ENCODE data around the gene AK9. TPM values are rescaled to one million over a fixed set of nuclear protein-coding genes. Genes with fewer than 3 reads are reported as not detected.

Gene AK9
- polyA plus RNA-seq, 1 donor from 2014 or later, result 27.7 TPM

DNA sequence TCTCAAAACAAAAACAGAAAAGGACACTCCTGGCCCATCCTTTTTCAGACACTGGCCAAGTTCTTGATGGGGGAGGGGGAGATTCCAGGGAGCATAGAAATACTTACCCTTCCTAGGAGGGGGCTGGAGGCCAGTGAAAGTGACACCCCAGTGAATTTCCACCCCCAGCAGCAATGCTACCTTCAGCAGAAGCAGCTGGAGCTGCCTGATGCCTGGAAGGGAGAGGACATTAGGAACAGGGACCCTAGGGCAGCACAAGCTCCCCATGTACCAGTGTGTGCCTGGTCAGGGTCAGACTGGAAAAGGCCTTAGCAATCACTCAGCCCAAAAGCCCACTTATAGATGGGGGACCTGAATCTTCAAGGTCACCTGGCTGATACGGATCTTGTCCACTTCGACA, 237.8 kb downstream of the AK9 start:
- Histone ChIP-seq H3K9me3 (ENCODE audit: low read length) (no peaks in the 10 kb centered on the region), H3K9me2 (ENCODE audit: insufficient read depth, low read length) (no peaks in the 10 kb centered on the region), H4K20me1 (ENCODE audit: insufficient read depth) (no peaks in the 10 kb centered on the region), H3K79me2 (replicated peaks; ENCODE audit: insufficient read depth, low read length) (peaks cover 8% of the 10 kb centered on the region), H3K4me3 (ENCODE audit: low read length) (no peak overlapping the region), H3K4me2 (ENCODE audit: low read length) (no peak overlapping the region), H3K9ac (ENCODE audit: low read length) (no peak overlapping the region), H3F3A (ENCODE audit: insufficient read depth, low read length, poor library complexity, severe bottlenecking) (no peaks in the 10 kb centered on the region), H3K36me3 (ENCODE audit: insufficient read depth, low read length) (no peaks in the 10 kb centered on the region), H3K27me3 (ENCODE audit: insufficient read depth, low read depth, low read length) (no peaks in the 10 kb centered on the region), H3K27ac (ENCODE audit: low read length) (no peak overlapping the region), H2AFZ (ENCODE audit: low read depth, low read length) (no peak overlapping the region)
- TF ChIP-seq, protein P1, sequence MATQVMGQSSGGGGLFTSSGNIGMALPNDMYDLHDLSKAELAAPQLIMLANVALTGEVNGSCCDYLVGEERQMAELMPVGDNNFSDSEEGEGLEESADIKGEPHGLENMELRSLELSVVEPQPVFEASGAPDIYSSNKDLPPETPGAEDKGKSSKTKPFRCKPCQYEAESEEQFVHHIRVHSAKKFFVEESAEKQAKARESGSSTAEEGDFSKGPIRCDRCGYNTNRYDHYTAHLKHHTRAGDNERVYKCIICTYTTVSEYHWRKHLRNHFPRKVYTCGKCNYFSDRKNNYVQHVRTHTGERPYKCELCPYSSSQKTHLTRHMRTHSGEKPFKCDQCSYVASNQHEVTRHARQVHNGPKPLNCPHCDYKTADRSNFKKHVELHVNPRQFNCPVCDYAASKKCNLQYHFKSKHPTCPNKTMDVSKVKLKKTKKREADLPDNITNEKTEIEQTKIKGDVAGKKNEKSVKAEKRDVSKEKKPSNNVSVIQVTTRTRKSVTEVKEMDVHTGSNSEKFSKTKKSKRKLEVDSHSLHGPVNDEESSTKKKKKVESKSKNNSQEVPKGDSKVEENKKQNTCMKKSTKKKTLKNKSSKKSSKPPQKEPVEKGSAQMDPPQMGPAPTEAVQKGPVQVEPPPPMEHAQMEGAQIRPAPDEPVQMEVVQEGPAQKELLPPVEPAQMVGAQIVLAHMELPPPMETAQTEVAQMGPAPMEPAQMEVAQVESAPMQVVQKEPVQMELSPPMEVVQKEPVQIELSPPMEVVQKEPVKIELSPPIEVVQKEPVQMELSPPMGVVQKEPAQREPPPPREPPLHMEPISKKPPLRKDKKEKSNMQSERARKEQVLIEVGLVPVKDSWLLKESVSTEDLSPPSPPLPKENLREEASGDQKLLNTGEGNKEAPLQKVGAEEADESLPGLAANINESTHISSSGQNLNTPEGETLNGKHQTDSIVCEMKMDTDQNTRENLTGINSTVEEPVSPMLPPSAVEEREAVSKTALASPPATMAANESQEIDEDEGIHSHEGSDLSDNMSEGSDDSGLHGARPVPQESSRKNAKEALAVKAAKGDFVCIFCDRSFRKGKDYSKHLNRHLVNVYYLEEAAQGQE (IDR thresholded peaks at IDR 0.05; ENCODE audit: borderline replicate concordance), result no peak
- TF ChIP-seq RAD21 (conservative IDR thresholded peaks at IDR 0.05) (no peak), EP300 (conservative IDR thresholded peaks at IDR 0.05; ENCODE audit: poor library complexity, severe bottlenecking) (no peak), EZH2 (IDR thresholded peaks at IDR 0.05; ENCODE audit: borderline replicate concordance, insufficient read depth, low read length, poor library complexity, severe bottlenecking) (no peak), TAF1 (IDR thresholded peaks at IDR 0.05; ENCODE audit: low read depth) (no peak), POLR2AphosphoS5 (IDR thresholded peaks at IDR 0.05) (no peak), SMC3 (conservative IDR thresholded peaks at IDR 0.05; ENCODE audit: poor library complexity) (no peak), MXI1 (conservative IDR thresholded peaks at IDR 0.05; ENCODE audit: poor library complexity, severe bottlenecking) (no peak)
- TF ChIP-seq, protein P2, sequence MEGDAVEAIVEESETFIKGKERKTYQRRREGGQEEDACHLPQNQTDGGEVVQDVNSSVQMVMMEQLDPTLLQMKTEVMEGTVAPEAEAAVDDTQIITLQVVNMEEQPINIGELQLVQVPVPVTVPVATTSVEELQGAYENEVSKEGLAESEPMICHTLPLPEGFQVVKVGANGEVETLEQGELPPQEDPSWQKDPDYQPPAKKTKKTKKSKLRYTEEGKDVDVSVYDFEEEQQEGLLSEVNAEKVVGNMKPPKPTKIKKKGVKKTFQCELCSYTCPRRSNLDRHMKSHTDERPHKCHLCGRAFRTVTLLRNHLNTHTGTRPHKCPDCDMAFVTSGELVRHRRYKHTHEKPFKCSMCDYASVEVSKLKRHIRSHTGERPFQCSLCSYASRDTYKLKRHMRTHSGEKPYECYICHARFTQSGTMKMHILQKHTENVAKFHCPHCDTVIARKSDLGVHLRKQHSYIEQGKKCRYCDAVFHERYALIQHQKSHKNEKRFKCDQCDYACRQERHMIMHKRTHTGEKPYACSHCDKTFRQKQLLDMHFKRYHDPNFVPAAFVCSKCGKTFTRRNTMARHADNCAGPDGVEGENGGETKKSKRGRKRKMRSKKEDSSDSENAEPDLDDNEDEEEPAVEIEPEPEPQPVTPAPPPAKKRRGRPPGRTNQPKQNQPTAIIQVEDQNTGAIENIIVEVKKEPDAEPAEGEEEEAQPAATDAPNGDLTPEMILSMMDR (IDR thresholded peaks at IDR 0.05; ENCODE audit: poor library complexity, severe bottlenecking), result no peak

DNA sequence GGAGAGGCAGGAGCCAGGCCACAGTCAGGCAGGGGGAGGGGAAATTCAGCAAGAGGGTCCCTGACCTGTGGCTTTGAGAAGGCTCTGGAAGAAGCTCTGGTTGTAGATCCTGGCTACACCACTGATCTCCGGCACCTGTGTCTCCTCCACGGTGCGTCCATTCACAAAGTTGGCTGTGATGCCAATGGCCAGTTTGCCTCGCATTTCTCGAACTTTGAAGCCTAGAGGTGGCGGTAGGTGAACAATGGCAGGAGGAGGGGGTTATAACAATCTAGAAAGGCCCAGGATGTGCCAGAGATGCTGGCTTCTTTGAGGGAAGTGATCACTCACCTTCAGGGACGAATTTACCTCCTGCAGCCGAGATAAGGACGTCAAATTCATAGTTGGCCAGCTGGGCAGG, 238.8 kb downstream of the AK9 start:
- peaks cover 8% of the 10 kb centered on the region for H3K79me2 ChIP-seq (replicated peaks; ENCODE audit: insufficient read depth, low read length)
- no peaks in the 10 kb centered on the region for H3F3A ChIP-seq (ENCODE audit: insufficient read depth, low read length, poor library complexity, severe bottlenecking)
- TF ChIP-seq SMC3 (conservative IDR thresholded peaks at IDR 0.05; ENCODE audit: poor library complexity) (no peak), RAD21 (conservative IDR thresholded peaks at IDR 0.05) (no peak), MXI1 (conservative IDR thresholded peaks at IDR 0.05; ENCODE audit: poor library complexity, severe bottlenecking) (no peak), EP300 (conservative IDR thresholded peaks at IDR 0.05; ENCODE audit: poor library complexity, severe bottlenecking) (no peak), EZH2 (IDR thresholded peaks at IDR 0.05; ENCODE audit: borderline replicate concordance, insufficient read depth, low read length, poor library complexity, severe bottlenecking) (no peak), TAF1 (IDR thresholded peaks at IDR 0.05; ENCODE audit: low read depth) (no peak), POLR2AphosphoS5 (IDR thresholded peaks at IDR 0.05) (no peak)
- TF ChIP-seq, protein P1 (IDR thresholded peaks at IDR 0.05; ENCODE audit: borderline replicate concordance), result no peak
- TF ChIP-seq, protein P2 (IDR thresholded peaks at IDR 0.05; ENCODE audit: poor library complexity, severe bottlenecking), result no peak
- no peak overlapping the region for H3K4me3 ChIP-seq (ENCODE audit: low read length)
- H3K4me2 ChIP-seq (ENCODE audit: low read length), result no peak overlapping the region
- H3K9me2 ChIP-seq (ENCODE audit: insufficient read depth, low read length), result no peaks in the 10 kb centered on the region
- no peaks in the 10 kb centered on the region for H4K20me1 ChIP-seq (ENCODE audit: insufficient read depth)
- H3K9ac ChIP-seq (ENCODE audit: low read length), result no peak overlapping the region
- H3K27ac ChIP-seq (ENCODE audit: low read length), result no peak overlapping the region
- no peaks in the 10 kb centered on the region for H3K9me3 ChIP-seq (ENCODE audit: low read length)
- H3K36me3 ChIP-seq (ENCODE audit: insufficient read depth, low read length), result no peaks in the 10 kb centered on the region
- no peak overlapping the region for H2AFZ ChIP-seq (ENCODE audit: low read depth, low read length)
- H3K27me3 ChIP-seq (ENCODE audit: insufficient read depth, low read depth, low read length), result no peaks in the 10 kb centered on the region

Measured in neural cell (in vitro differentiated cells).